H9 (cell line): ENCODE data around the gene RMRP. TPM values are rescaled to one million over a fixed set of nuclear protein-coding genes. Genes with fewer than 3 reads are reported as not detected.
A peak's percentile ranks its signal among the peaks of the same experiment; 100 is the strongest.

ENCODE experiments used
- DNase-seq: peaks from one replicate; pipeline ENCODE4 v3.0.0-alpha.2; 2017
- H2AFZ ChIP-seq: one replicate; pipeline ENCODE4 v1.6.1; 2013; ENCODE audit warnings: mild to moderate bottlenecking, low read length, control low read depth, moderate library complexity
- H2AK5ac ChIP-seq: 2 replicates; pipeline ENCODE4 v1.6.1; 2013; ENCODE audit warnings: low read length, control low read depth, mixed read lengths; ENCODE audit not compliant: insufficient read length
- H2BK120ac ChIP-seq: one replicate; pipeline ENCODE4 v1.6.1; 2013; ENCODE audit warnings: low read depth, mild to moderate bottlenecking, low read length, control low read depth, inconsistent platforms; ENCODE audit not compliant: poor library complexity, severe bottlenecking
- H2BK12ac ChIP-seq: 2 replicates; pipeline ENCODE4 v1.6.1; 2013; ENCODE audit warnings: low read length, control low read depth, mixed read lengths, low read depth; ENCODE audit not compliant: insufficient read length
- H2BK15ac ChIP-seq: 2 replicates; pipeline ENCODE4 v1.6.1; 2013; ENCODE audit warnings: low read depth, low read length, control low read depth
- H2BK20ac ChIP-seq: one replicate; pipeline ENCODE4 v1.6.1; 2013; ENCODE audit warnings: low read depth, mild to moderate bottlenecking, low read length, control low read depth, inconsistent platforms; ENCODE audit not compliant: poor library complexity, severe bottlenecking
- H2BK5ac ChIP-seq: 2 replicates; pipeline ENCODE4 v1.6.1; 2013; ENCODE audit warnings: low read length, control low read depth, mixed read lengths; ENCODE audit not compliant: insufficient read length
- H3K14ac ChIP-seq: 2 replicates; pipeline ENCODE4 v1.6.1; 2013; ENCODE audit warnings: low read length, control low read depth; ENCODE audit not compliant: insufficient read depth
- H3K18ac ChIP-seq: 2 replicates; pipeline ENCODE4 v1.6.1; 2013; ENCODE audit warnings: low read depth, mild to moderate bottlenecking, mixed read lengths, low read length, control low read depth; ENCODE audit not compliant: insufficient read length
- H3K23ac ChIP-seq: 2 replicates; pipeline ENCODE4 v1.6.1; 2013; ENCODE audit warnings: low read length, control low read depth, mixed read lengths, low read depth; ENCODE audit not compliant: insufficient read length
- H3K23me2 ChIP-seq: 2 replicates; pipeline ENCODE4 v1.6.1; 2013; ENCODE audit warnings: low read depth, mild to moderate bottlenecking, mixed read lengths, low read length, control low read depth; ENCODE audit not compliant: insufficient read length, poor library complexity, severe bottlenecking
- H3K27ac ChIP-seq: 2 replicates; pipeline ENCODE4 v1.5.1; 2013; ENCODE audit warnings: low read length, control low read depth, mixed read lengths, low read depth; ENCODE audit not compliant: insufficient read length
- H3K27me3 ChIP-seq: 2 replicates; pipeline ENCODE4 v1.6.1; 2013; ENCODE audit warnings: low read length, control low read depth, inconsistent platforms; ENCODE audit not compliant: insufficient read depth
- H3K4ac ChIP-seq: 2 replicates; pipeline ENCODE4 v1.6.1; 2013; ENCODE audit warnings: low read depth, mild to moderate bottlenecking, control low read depth, inconsistent platforms, low read length, moderate library complexity
- H3K4me1 ChIP-seq: 2 replicates; pipeline ENCODE4 v1.6.1; 2013; ENCODE audit warnings: low read length, control low read depth, inconsistent platforms; ENCODE audit not compliant: insufficient read depth
- H3K4me2 ChIP-seq: 2 replicates; pipeline ENCODE4 v1.6.1; 2013; ENCODE audit warnings: low read length, control low read depth, mixed read lengths; ENCODE audit not compliant: insufficient read length, insufficient read depth
- H3K56ac ChIP-seq: 2 replicates; pipeline ENCODE4 v1.6.1; 2013; ENCODE audit warnings: low read depth, mild to moderate bottlenecking, mixed read lengths, low read length, control low read depth; ENCODE audit not compliant: insufficient read length
- H3K79me1 ChIP-seq: 2 replicates; pipeline ENCODE4 v1.6.1; 2013; ENCODE audit warnings: low read depth, mild to moderate bottlenecking, moderate library complexity, low read length, control low read depth, inconsistent platforms; ENCODE audit not compliant: insufficient read depth, poor library complexity, severe bottlenecking
- H3K79me2 ChIP-seq: 2 replicates; pipeline ENCODE4 v1.6.1; 2013; ENCODE audit warnings: low read length, control low read depth, inconsistent platforms; ENCODE audit not compliant: insufficient read depth
- H3K9ac ChIP-seq: 2 replicates; pipeline ENCODE4 v1.6.1; 2013; ENCODE audit warnings: low read length, control low read depth, mixed read lengths; ENCODE audit not compliant: insufficient read length; ENCODE audit errors: extremely low read depth
- H3K9me3 ChIP-seq: one replicate; pipeline ENCODE4 v1.6.1; 2013; ENCODE audit warnings: low read depth, low read length, inconsistent platforms; ENCODE audit not compliant: control insufficient read depth
- H3T11ph ChIP-seq: one replicate; pipeline ENCODE4 v1.6.1; 2013; ENCODE audit warnings: mild to moderate bottlenecking, low read length, control low read depth, inconsistent platforms
- H4K20me1 ChIP-seq: one replicate; pipeline ENCODE4 v1.6.1; 2013; ENCODE audit not compliant: control insufficient read depth, insufficient read length, insufficient read depth
- H4K5ac ChIP-seq: 2 replicates; pipeline ENCODE4 v1.6.1; 2013; ENCODE audit warnings: low read depth, mild to moderate bottlenecking, mixed read lengths, low read length, control low read depth; ENCODE audit not compliant: insufficient read length
- H4K8ac ChIP-seq: replicated peaks from 2 replicates; pipeline ENCODE4 v1.6.1; 2013; ENCODE audit warnings: low read length, control low read depth, mixed read lengths, low read depth; ENCODE audit not compliant: insufficient read length
- H4K91ac ChIP-seq: 2 replicates; pipeline ENCODE4 v1.6.1; 2013; ENCODE audit warnings: low read depth, mild to moderate bottlenecking, moderate library complexity, mixed read lengths, low read length, control low read depth; ENCODE audit not compliant: insufficient read length
- H3K27ac Mint-ChIP-seq, 3 experiments: 2 replicates in 2 of 3; 3 replicates in 1 of 3; pipeline ENCODE4 v1.8.0; 2020 to 2021; ENCODE audit warnings: mixed read lengths in 3 of 3, mild to moderate bottlenecking in 1 of 3, moderate library complexity in 1 of 3
- H3K27me3 Mint-ChIP-seq: 2 replicates; pipeline ENCODE4 v1.8.0; 2021; ENCODE audit warnings: low read depth, mild to moderate bottlenecking, moderate library complexity, mixed read lengths
- H3K36me3 Mint-ChIP-seq, 3 experiments: 2 replicates in 2 of 3; 3 replicates in 1 of 3; pipeline ENCODE4 v1.8.0; 2020 to 2021; ENCODE audit warnings: low read depth in 3 of 3, mixed read lengths in 3 of 3; ENCODE audit not compliant: insufficient read depth in 1 of 3
- H3K4me1 Mint-ChIP-seq, 2 experiments: 2 replicates each; pipeline ENCODE4 v1.8.0; 2020; ENCODE audit warnings: mixed read lengths in 2 of 2
- H3K4me3 Mint-ChIP-seq, 2 experiments: 2 replicates in 1 of 2; 3 replicates in 1 of 2; pipeline ENCODE4 v1.8.0; 2020 to 2021; ENCODE audit warnings: mild to moderate bottlenecking in 2 of 2, mixed read lengths in 2 of 2, moderate library complexity in 1 of 2
- H3K9me3 Mint-ChIP-seq, 2 experiments: 2 replicates in 1 of 2; 3 replicates in 1 of 2; pipeline ENCODE4 v1.8.0; 2020; ENCODE audit warnings: mild to moderate bottlenecking in 2 of 2, mixed read lengths in 2 of 2, moderate library complexity in 1 of 2
- CTCF ChIP-seq: fragments of 200-600 bp; sonication (generic); conservative IDR thresholded peaks from 3 replicates; pipeline ENCODE4 v1.8.0; 2021; ENCODE audit warnings: antibody characterized with exemption, mild to moderate bottlenecking
- WGBS: extraction: QIAGEN DNeasy Blood & Tissue Kit; methylation state at CpG from one replicate; pipeline ENCODE4 v1.1.7; 2013; ENCODE audit warnings: missing lambda C conversion rate, low lambda C conversion rate, mixed read lengths; ENCODE audit not compliant: insufficient read length; ENCODE audit errors: extremely low coverage; 5-methylcytosine and 5-hydroxymethylcytosine counted together
- total RNA-seq: library from RNA; stranded (reverse); gene quantifications from 2 replicates; pipeline ENCODE4 v1.2.1, GENCODE V29; 2021

RMRP gene
- total RNA-seq, 1 experiment from 2014 or later = 18,417 TPM

- Histone ChIP-seq H3K23ac (no peak overlapping the region), H2BK5ac (no peak overlapping the region), H2BK15ac (no peak overlapping the region), H4K91ac (no peak overlapping the region), H3K79me1 (no peaks in the 10 kb centered on the region), H3K27ac (no peak overlapping the region), H3K18ac (no peak overlapping the region), H3K14ac (no peak overlapping the region), H3T11ph (no peak overlapping the region), H3K9me3 (no peaks in the 10 kb centered on the region), H2AFZ (no peak overlapping the region), H3K56ac (no peak overlapping the region), H3K79me2 (no peaks in the 10 kb centered on the region; the same call in 1 of the 2 replicates), H2BK20ac (no peak overlapping the region), H2BK120ac (no peak overlapping the region), H3K9ac (no peak overlapping the region), H4K8ac (no peak overlapping the region), H3K4ac (no peak overlapping the region), H4K5ac (no peak overlapping the region), H3K23me2 (peaks cover 6% of the 10 kb centered on the region), H2AK5ac (no peak overlapping the region), H2BK12ac (no peak overlapping the region), H3K4me1 (peaks cover 3% of the 10 kb centered on the region), H3K27me3 (no peaks in the 10 kb centered on the region), H3K4me2 (peak overlapping the region; percentile 67), H4K20me1 (no peaks in the 10 kb centered on the region)
- Mint-ChIP-seq H3K36me3 (peaks cover 32 to 56% (median 51%) of the 10 kb centered on the region in 3 experiments), H3K9me3 (peaks cover 0 to 2% of the 10 kb centered on the region in 2 experiments; a peak in 2 of 5 replicates), H3K27me3 (no peaks in the 10 kb centered on the region; the same call in 1 of the 2 replicates), H3K4me3 (peak overlapping the region; percentile 84 to 93; a peak in 4 of 5 replicates), H3K27ac (no peak overlapping the region), H3K4me1 (peaks cover 27 to 30% of the 10 kb centered on the region in 2 experiments)
- no peak for DNase-seq
- no CpG with 5 or more reads among the region's 2 CpGs for WGBS
- no peak for TF ChIP-seq CTCF
Observed at GRCh38 chr9:35687972-35688557, 30.2 kb upstream of the RMRP start.
